ENCODE data around the gene CIDEC. TPM values are rescaled to one million over a fixed set of nuclear protein-coding genes. Genes with fewer than 3 reads are reported as not detected.

The CIDEC gene
- total RNA-seq, 1 donor from 2014 or later, result 0.36 TPM

DNA sequence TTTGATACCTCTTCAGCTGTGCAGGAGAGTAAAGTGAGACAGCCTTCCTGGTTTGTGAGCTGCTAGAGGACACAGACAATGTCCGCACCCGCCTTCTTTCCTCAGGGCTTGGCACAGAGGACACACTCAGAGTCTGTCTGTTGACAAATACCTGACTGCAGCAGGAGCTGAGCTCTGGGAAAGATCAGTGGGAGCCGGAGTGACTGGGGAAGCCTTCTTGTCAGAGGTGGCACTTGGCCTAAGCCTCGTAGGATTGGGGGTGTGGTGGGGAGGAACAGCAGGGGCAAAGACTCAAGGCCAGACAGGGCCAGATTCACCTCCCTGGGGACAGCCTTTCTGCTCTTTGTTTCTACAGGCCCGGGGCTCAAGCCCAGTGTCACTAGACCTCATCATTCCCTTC, 33.5 kb upstream of the CIDEC start:
- Histone ChIP-seq H3K9me3 (replicated peaks) (no peaks in the 10 kb centered on the region), H3K27me3 (ENCODE audit: low read depth) (no peaks in the 10 kb centered on the region), H3K27ac (replicated peaks) (no peak overlapping the region), H3K4me1 (peaks cover 43% of the 10 kb centered on the region), H3K36me3 (no peaks in the 10 kb centered on the region), H3K4me3 (no peak overlapping the region)
- no peak for DNase-seq
- intact Hi-C loops (cut with micrococcal nuclease), result no loop called here
- TF ChIP-seq, protein P1, sequence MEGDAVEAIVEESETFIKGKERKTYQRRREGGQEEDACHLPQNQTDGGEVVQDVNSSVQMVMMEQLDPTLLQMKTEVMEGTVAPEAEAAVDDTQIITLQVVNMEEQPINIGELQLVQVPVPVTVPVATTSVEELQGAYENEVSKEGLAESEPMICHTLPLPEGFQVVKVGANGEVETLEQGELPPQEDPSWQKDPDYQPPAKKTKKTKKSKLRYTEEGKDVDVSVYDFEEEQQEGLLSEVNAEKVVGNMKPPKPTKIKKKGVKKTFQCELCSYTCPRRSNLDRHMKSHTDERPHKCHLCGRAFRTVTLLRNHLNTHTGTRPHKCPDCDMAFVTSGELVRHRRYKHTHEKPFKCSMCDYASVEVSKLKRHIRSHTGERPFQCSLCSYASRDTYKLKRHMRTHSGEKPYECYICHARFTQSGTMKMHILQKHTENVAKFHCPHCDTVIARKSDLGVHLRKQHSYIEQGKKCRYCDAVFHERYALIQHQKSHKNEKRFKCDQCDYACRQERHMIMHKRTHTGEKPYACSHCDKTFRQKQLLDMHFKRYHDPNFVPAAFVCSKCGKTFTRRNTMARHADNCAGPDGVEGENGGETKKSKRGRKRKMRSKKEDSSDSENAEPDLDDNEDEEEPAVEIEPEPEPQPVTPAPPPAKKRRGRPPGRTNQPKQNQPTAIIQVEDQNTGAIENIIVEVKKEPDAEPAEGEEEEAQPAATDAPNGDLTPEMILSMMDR (IDR thresholded peaks at IDR 0.05; ENCODE audit: borderline replicate concordance), result no peak

DNA sequence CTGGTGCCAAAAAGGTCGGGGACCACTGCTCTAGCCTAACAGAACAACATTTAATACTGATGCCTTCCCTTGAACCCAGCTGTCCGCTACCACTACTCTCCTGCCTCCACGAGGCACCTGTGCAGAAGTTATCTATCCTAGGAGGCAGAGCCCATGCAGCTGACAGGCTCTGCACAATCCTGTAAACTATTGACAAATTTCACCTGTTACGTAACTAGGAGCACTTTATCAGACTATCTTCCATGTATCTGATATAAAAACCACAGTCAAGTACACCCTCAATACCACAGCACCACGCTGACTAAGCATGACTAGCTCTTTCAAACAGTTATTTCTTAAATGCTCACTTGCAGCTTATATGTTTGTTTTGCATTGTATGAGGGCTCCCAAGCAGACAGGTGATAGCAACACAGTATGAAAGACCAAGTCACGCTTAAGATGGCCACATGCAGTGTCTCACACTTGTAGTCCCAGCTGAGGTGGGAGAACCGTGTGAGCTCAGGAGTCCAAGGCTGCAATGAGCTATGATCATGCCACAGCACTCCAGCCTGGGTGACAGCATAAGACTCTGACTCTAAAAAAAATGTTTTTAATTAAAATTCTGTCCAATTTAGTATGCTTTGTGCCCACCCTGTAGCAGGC, 32.4 kb upstream of the CIDEC start:
- Histone ChIP-seq H3K27me3 (ENCODE audit: low read depth) (no peaks in the 10 kb centered on the region), H3K4me3 (no peak overlapping the region), H3K27ac (replicated peaks) (no peak overlapping the region), H3K36me3 (no peaks in the 10 kb centered on the region), H3K4me1 (peaks cover 31% of the 10 kb centered on the region), H3K9me3 (replicated peaks) (no peaks in the 10 kb centered on the region)
- intact Hi-C loops (cut with micrococcal nuclease), result no loop called here
- TF ChIP-seq, protein P1 (IDR thresholded peaks at IDR 0.05; ENCODE audit: borderline replicate concordance), result no peak
- DNase-seq, result no peak

DNA sequence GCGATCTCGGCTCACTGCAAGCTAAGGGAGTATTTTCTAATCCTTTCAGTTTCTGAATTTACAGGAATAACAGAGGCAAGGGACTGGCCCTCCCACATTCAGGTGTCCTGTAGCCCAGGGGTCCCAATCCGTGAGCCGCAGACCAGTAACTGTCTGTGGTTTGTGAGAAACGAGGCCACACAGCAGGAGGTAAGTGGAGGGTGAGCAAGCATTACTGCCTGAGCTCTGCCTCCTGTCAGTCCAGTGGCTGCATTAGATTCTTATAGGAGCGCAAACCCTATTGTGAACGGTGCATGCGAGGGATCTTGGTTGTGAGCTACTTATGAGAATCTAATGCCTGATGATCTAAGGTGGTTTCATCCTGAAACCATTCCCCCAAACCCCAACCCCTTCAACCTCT, 31.8 kb upstream of the CIDEC start:
- Histone ChIP-seq H3K27me3 (ENCODE audit: low read depth) (no peaks in the 10 kb centered on the region), H3K36me3 (no peaks in the 10 kb centered on the region), H3K4me3 (no peak overlapping the region), H3K4me1 (peaks cover 27% of the 10 kb centered on the region), H3K27ac (replicated peaks) (no peak overlapping the region), H3K9me3 (replicated peaks) (no peaks in the 10 kb centered on the region)
- TF ChIP-seq, protein P1 (IDR thresholded peaks at IDR 0.05; ENCODE audit: borderline replicate concordance), result no peak
- intact Hi-C loops (cut with micrococcal nuclease), result no loop called here
- no peak for DNase-seq

DNA sequence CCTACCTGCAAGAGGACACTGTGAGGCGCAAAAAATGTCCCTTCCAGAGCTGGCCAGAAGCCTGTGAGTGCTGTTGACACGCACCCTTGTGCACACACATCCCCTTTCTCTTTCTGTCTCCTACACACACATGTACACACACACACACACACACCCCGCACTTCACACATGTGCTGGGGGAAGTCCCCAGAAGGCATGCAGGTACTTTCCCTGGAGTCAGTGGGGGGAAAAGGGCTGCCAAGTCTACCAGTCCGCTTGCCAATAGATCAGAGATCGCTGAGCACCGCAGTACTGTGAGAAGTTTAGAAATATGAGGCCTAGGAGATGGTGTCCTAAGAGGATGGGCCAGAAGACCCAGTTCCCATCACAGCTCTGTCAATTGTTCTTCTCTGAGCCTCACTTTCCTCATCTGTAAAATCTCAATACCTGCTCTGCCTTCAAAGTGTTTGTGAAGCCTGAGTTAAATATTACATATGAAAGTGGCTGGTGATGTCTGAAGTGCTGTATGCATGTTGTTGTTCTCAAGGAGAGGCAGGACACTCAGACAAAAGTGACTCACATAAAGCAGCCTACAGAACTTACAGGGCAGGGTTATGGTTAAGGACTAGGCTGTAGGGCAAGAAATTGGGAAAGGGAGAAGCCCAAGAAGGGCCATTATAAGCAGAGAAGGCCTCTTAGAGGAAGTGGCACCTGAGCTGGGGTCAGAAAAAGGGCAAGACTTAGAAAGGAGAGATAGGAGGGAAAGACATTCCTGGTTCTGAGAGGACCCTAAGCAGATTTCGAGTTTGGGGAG, 29.4 kb upstream of the CIDEC start:
- TF ChIP-seq, protein P1 (IDR thresholded peaks at IDR 0.05; ENCODE audit: borderline replicate concordance), result no peak
- no peak overlapping the region for H3K27ac ChIP-seq (replicated peaks)
- H3K27me3 ChIP-seq (ENCODE audit: low read depth), result no peaks in the 10 kb centered on the region
- no peak overlapping the region for H3K4me3 ChIP-seq
- no peak for DNase-seq
- peaks cover 3% of the 10 kb centered on the region for H3K4me1 ChIP-seq
- H3K36me3 ChIP-seq, result no peaks in the 10 kb centered on the region
- intact Hi-C loops (cut with micrococcal nuclease), result no loop called here
- H3K9me3 ChIP-seq (replicated peaks), result no peaks in the 10 kb centered on the region

DNA sequence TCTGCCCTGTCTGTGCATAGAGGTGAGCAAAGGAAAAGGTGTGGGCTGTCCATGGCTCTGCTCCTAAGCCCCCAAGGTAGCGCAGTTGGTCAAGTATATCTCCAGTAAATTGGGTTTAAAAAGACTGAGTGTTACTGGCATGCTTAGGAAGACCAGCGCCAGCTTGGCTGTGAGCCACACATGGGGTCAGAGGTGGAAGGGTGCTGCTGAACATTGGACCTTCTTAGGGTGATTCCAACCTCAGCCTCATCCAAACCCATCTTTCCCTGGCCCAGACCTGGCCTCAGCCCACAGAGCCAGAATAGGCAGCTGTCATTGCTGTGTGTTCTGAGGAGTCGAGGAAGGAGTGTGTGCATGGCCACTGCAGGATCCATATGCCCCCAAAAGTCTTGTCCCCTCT, 28.2 kb upstream of the CIDEC start:
- no peaks in the 10 kb centered on the region for H3K27me3 ChIP-seq (ENCODE audit: low read depth)
- no peaks in the 10 kb centered on the region for H3K9me3 ChIP-seq (replicated peaks)
- TF ChIP-seq, protein P1 (IDR thresholded peaks at IDR 0.05; ENCODE audit: borderline replicate concordance), result no peak
- DNase-seq, result no peak
- H3K27ac ChIP-seq (replicated peaks), result no peak overlapping the region
- no peak overlapping the region for H3K4me3 ChIP-seq
- no peaks in the 10 kb centered on the region for H3K36me3 ChIP-seq
- peaks cover 4% of the 10 kb centered on the region for H3K4me1 ChIP-seq
- intact Hi-C loops (cut with micrococcal nuclease), result no loop called here

All from left ventricle myocardium inferior (tissue), 1 donor.